Activated CD8-positive, alpha-beta T cell treated with anti-CD3 and anti-CD28 coated beads for 36 hours (primary cell): Measurements from ENCODE around the gene ERCC1. TPM values are rescaled to one million over a fixed set of nuclear protein-coding genes. Genes with fewer than 3 reads are reported as not detected.
"Not testable (repeated sequence)": the region's sequence is repeated elsewhere in the genome, so short reads cannot be mapped to it uniquely, and the experiment has no call there.

Experiments
- ATAC-seq: fragments of 200-7000 bp; cut with Tn5 transposase; one replicate; pipeline ENCODE4 v1.10.0; 2021; ENCODE audit warnings: mild to moderate bottlenecking, moderate library complexity
- CTCF ChIA-PET: fragments of 350-600 bp; sonication (Branson Sonifier 250); formaldehyde crosslinking; loops from one replicate; lab custom pipeline; 2021; ENCODE audit warnings: antibody characterized with exemption; lab: Charles Lee
- POLR2A ChIA-PET: fragments of 350-600 bp; sonication (Branson Sonifier 250); formaldehyde crosslinking; loops from one replicate; lab custom pipeline; 2021; ENCODE audit warnings: antibody characterized with exemption; lab: Charles Lee
- DNase-seq: peaks from one replicate; pipeline ENCODE4 v3.0.0-alpha.2; 2020
- H3K27ac Mint-ChIP-seq: one replicate; pipeline ENCODE4 v1.8.0; 2021; ENCODE audit warnings: mild to moderate bottlenecking, mixed read lengths
- H3K27me3 Mint-ChIP-seq: one replicate; pipeline ENCODE4 v1.8.0; 2021; ENCODE audit warnings: mixed read lengths
- H3K36me3 Mint-ChIP-seq: one replicate; pipeline ENCODE4 v1.8.0; 2021; ENCODE audit warnings: low read depth, mixed read lengths
- H3K4me1 Mint-ChIP-seq: one replicate; pipeline ENCODE4 v1.8.0; 2021; ENCODE audit warnings: low read depth, mixed read lengths
- H3K4me3 Mint-ChIP-seq: one replicate; pipeline ENCODE4 v1.8.0; 2021; ENCODE audit warnings: mild to moderate bottlenecking, moderate library complexity, mixed read lengths
- H3K9me3 Mint-ChIP-seq: one replicate; pipeline ENCODE4 v1.8.0; 2021; ENCODE audit warnings: mixed read lengths
- intact Hi-C: fragments of 100-400 bp; cut with micrococcal nuclease; formaldehyde crosslinking; loops from one replicate; pipeline ENCODE4 v1.10.0; 2022
- total RNA-seq, 2 experiments: library from RNA; stranded (reverse); gene quantifications; one replicate each; pipeline ENCODE4 v1.2.3, GENCODE V29; 2021
- TF ChIP-seq, protein P1 (sequence below): fragments of 200-600 bp; IDR thresholded peaks from one replicate; pipeline ENCODE4 v1.8.0; 2022; ENCODE audit warnings: antibody characterized with exemption, mild to moderate bottlenecking

The ERCC1 gene
- total RNA-seq, 2 experiments from 2014 or later: 41.6 to 46.5 TPM

DNA sequence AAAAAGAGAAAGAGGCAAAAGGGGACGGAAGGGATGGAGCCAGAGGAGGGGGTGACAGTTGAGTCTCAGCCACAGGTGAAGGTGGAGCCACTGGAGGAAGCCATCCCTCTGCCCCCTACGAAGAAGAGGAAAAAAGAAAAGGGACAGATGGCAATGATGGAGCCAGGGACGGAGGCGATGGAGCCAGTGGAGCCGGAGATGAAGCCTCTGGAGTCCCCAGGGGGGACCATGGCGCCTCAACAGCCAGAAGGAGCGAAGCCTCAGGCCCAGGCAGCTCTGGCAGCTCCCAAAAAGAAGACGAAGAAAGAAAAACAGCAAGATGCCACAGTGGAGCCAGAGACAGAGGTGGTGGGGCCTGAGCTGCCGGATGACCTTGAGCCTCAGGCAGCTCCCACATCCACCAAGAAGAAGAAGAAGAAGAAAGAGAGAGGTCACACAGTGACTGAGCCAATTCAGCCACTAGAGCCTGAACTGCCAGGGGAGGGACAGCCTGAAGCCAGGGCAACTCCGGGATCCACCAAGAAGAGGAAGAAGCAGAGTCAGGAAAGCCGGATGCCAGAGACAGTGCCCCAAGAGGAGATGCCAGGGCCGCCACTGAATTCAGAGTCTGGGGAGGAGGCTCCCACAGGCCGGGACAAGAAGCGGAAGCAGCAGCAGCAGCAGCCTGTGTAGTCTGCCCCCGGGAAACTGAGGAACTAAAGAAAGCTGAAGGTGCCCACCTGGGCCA is 14.7 kb downstream of the ERCC1 start:
- ChIA-PET POLR2A (interaction anchor here (1.5 kb wide), 1 partner anchor 9 kb away, joined by 3 read pairs; no protein-coding TSS in a partner anchor), CTCF (interaction anchor here (1.5 kb wide), 1 partner anchor 22 kb away, joined by 3 read pairs; no protein-coding TSS in a partner anchor)
- Mint-ChIP-seq H3K4me1 (peaks cover 31% of the 10 kb centered on the region), H3K9me3 (no peaks in the 10 kb centered on the region), H3K27ac (peak overlapping the region; percentile 14), H3K4me3 (no peak overlapping the region), H3K27me3 (peaks cover 8% of the 10 kb centered on the region), H3K36me3 (peaks cover 17% of the 10 kb centered on the region)
- TF ChIP-seq, protein P1, sequence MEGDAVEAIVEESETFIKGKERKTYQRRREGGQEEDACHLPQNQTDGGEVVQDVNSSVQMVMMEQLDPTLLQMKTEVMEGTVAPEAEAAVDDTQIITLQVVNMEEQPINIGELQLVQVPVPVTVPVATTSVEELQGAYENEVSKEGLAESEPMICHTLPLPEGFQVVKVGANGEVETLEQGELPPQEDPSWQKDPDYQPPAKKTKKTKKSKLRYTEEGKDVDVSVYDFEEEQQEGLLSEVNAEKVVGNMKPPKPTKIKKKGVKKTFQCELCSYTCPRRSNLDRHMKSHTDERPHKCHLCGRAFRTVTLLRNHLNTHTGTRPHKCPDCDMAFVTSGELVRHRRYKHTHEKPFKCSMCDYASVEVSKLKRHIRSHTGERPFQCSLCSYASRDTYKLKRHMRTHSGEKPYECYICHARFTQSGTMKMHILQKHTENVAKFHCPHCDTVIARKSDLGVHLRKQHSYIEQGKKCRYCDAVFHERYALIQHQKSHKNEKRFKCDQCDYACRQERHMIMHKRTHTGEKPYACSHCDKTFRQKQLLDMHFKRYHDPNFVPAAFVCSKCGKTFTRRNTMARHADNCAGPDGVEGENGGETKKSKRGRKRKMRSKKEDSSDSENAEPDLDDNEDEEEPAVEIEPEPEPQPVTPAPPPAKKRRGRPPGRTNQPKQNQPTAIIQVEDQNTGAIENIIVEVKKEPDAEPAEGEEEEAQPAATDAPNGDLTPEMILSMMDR: no peak
- no peak for ATAC-seq
- intact Hi-C loops: no loop called here
- DNase-seq: no peak

GRCh38 chr19:45408121-45408520 is 15.6 kb downstream of the ERCC1 start:
- Mint-ChIP-seq H3K4me3 (peak overlapping the region; percentile 93), H3K36me3 (peaks cover 12% of the 10 kb centered on the region), H3K27ac (no peak overlapping the region), H3K9me3 (no peaks in the 10 kb centered on the region), H3K27me3 (peaks cover 16% of the 10 kb centered on the region), H3K4me1 (peaks cover 36% of the 10 kb centered on the region)
- TF ChIP-seq, protein P1: no peak
- POLR2A ChIA-PET: interaction anchor here (1.1 to 1.5 kb wide), 4 partner anchors 10 to 71 kb away, joined by 3 to 8 read pairs (median 4); partner anchors contain the start of gene ERCC1
- intact Hi-C loops: no loop called here
- DNase-seq (no peak), ATAC-seq (no peak)
- CTCF ChIA-PET: interaction anchor here (0.7 to 1.7 kb wide), 3 partner anchors 29 to 77 kb away, joined by 3 to 9 read pairs (median 5); no protein-coding TSS in a partner anchor

DNA sequence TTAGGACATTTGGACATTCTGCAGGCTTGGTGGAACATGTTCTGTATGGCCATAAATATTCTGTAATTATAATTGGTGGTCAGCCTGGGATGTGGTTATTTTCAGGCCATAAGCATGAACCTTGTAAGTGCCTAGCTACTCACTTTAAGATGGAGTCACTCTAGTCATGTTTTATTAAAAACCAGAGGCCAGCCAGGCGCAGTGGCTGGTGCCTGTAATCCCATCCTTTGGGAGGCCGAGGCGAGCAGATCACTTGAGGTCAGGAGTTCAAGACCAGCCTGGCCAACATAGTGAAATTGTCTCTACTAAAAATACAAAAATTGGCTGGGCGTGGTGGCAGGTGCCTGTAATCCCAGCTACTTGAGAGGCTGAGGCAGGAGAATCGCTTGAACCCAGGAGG is 16.1 kb downstream of the ERCC1 start:
- peak overlapping the region; percentile 93 for H3K4me3 Mint-ChIP-seq
- ATAC-seq, H3K9me3 Mint-ChIP-seq, H3K36me3 Mint-ChIP-seq, DNase-seq, intact Hi-C loops: not testable (repeated sequence)
- peak overlapping the region; percentile 13 for H3K27ac Mint-ChIP-seq
- ChIA-PET POLR2A (interaction anchor here (1.1 to 1.5 kb wide), 5 partner anchors 10 to 71 kb away, joined by 3 to 8 read pairs (median 4); partner anchors contain the start of gene ERCC1), CTCF (interaction anchor here (0.7 to 1.7 kb wide), 5 partner anchors 29 to 78 kb away, joined by 3 to 10 read pairs (median 5); no protein-coding TSS in a partner anchor)
- peaks cover 36% of the 10 kb centered on the region for H3K4me1 Mint-ChIP-seq
- peaks cover 22% of the 10 kb centered on the region for H3K27me3 Mint-ChIP-seq

DNA sequence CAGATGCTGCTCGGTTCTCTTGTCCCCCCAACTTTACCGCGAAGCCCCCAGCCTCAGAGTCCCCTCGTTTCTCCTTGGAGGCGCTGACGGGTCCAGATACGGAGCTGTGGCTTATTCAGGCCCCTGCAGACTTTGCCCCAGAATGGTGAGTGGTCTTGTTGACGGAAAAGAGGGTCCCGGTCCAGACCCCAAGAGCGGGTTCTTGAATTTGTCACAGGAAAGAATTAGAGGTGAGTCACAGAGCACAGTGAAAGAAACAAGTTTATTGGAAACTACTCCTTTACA is 16.7 kb downstream of the ERCC1 start:
- Mint-ChIP-seq H3K27me3 (peaks cover 25% of the 10 kb centered on the region), H3K27ac (peak overlapping the region; percentile 88), H3K36me3 (peaks cover 7% of the 10 kb centered on the region), H3K9me3 (no peaks in the 10 kb centered on the region), H3K4me3 (peak overlapping the region; percentile 93), H3K4me1 (peaks cover 36% of the 10 kb centered on the region)
- CTCF ChIA-PET: interaction anchor here (0.7 to 1.7 kb wide), 4 partner anchors 32 to 78 kb away, joined by 3 to 10 read pairs (median 7); no protein-coding TSS in a partner anchor
- intact Hi-C loops: no loop called here
- POLR2A ChIA-PET: interaction anchor here (1.1 to 1.5 kb wide), 4 partner anchors 13 to 72 kb away, joined by 3 to 8 read pairs (median 4); partner anchors contain the start of gene ERCC1
- no peak for DNase-seq
- TF ChIP-seq, protein P1: no peak
- ATAC-seq: no peak

- Mint-ChIP-seq H3K36me3 (peaks cover 9% of the 10 kb centered on the region), H3K27me3 (peaks cover 26% of the 10 kb centered on the region), H3K9me3 (no peaks in the 10 kb centered on the region), H3K4me3 (peak within 1 kb of the TSS; percentile 93), H3K27ac (peak within 1 kb of the TSS; percentile 88), H3K4me1 (peaks cover 36% of the 10 kb centered on the region)
- TF ChIP-seq, protein P1: no peak
- intact Hi-C loops: no loop called here
- DNase-seq: peak; percentile 84
- POLR2A ChIA-PET: interaction anchor here (1.0 to 1.2 kb wide), 5 partner anchors 13 to 72 kb away, joined by 3 to 4 read pairs (median 3); no protein-coding TSS in a partner anchor
- CTCF ChIA-PET: interaction anchor here (0.7 to 2.9 kb wide), 5 partner anchors 33 to 79 kb away, joined by 3 to 10 read pairs (median 9); no protein-coding TSS in a partner anchor
- peak; percentile 77 for ATAC-seq
Measured at GRCh38 chr19:45406226-45407090, 17.3 kb downstream of the ERCC1 start, which contains the start of gene POLR1G. TSS of gene POLR1G (plus strand) at chr19:45406644. CDS start at chr19:45406697, 53 bp downstream.
